HG03354 (cell line): Measurements from ENCODE around the gene ELOVL7.
"Not testable (repeated sequence)": the region's sequence is repeated elsewhere in the genome, so short reads cannot be mapped to it uniquely, and the experiment has no call there.

Experiments used
- ATAC-seq: cut with Tn5 transposase; IDR thresholded peaks from one replicate; pipeline ENCODE4 v1.9.1; 2021; ENCODE audit warnings: mild to moderate bottlenecking; ENCODE audit not compliant: unreplicated experiment, poor library complexity, severe bottlenecking

The ELOVL7 gene

DNA sequence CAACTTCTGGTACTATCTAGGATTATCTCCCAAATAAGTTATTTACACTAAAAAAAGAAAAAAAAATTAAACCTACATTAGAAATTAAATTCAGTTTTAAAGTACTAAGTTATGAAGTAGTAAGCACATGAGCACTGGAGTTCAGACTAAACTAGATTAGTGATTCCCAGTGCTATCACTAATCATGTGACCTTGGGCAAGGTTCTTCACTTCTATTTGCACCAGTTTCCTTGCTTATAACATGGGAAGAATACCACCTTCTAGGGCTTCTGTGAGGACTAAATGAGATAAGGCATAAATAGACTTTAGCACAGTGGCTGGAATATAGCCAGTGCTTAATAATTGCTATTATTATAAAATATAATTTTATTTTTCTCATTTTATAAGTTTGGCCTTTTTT, 10.5 kb downstream of the ELOVL7 start:
- ATAC-seq: no peak

- peak; percentile 64 for ATAC-seq
Measured at GRCh38 chr5:60830581-60831127, 13.4 kb downstream of the ELOVL7 start.

GRCh38 chr5:60829490-60830266, 14.4 kb downstream of the ELOVL7 start:
- ATAC-seq: peak; percentile 44

DNA sequence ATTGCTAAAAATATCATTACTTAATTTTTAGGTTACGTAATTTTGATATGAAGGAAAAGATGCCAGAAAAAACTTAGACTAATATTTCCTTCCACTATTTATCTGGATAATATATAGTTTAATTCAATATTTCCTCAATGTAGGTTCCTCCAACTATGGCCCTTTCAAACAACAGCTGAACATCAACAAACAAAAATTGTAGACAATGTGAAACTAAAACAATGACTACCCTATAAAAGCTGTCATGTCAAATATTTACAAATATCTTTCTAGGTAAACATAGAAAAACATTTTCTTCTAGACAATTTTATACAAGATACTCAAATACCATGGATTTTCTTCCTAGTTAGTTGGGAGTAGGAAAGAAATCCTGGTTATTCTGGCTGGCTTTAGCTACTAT, 16.9 kb downstream of the ELOVL7 start:
- ATAC-seq: no peak

GRCh38 chr5:60826653-60827052, 17.4 kb downstream of the ELOVL7 start:
- peak; percentile 84 for ATAC-seq

DNA sequence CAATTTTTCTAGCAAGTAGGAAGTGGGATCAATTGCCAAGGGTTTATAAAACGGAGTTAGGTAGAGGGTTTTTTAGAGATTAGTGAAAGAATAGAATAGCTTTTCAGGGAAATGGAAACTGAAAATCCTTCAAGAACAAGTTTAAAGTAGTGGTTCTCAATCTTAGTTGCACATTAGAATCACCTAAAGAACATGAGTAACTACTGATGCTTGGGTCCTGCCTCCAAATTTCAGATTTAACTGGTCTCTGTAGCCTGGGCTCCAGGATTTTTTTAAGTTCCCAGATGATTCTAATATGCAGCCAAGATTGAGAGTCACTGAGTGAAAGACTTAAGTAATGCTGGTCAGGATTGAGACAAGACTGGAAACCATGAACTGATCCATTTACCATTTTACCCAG, 20.5 kb downstream of the ELOVL7 start:
- ATAC-seq: no peak

DNA sequence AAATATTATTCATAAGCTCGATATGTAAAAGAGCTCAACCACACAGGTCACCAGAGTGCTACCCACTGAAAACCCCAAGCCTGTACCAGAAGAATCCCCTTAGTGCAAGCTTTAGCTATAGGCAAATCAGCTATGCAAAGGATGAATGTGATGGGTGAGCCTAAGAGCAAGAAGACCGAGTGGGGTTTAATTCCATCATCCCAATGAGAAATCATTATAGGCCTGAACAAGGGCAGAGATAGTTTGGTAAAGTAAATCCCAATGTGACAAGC, 21.8 kb downstream of the ELOVL7 start:
- peak; percentile 44 for ATAC-seq

DNA sequence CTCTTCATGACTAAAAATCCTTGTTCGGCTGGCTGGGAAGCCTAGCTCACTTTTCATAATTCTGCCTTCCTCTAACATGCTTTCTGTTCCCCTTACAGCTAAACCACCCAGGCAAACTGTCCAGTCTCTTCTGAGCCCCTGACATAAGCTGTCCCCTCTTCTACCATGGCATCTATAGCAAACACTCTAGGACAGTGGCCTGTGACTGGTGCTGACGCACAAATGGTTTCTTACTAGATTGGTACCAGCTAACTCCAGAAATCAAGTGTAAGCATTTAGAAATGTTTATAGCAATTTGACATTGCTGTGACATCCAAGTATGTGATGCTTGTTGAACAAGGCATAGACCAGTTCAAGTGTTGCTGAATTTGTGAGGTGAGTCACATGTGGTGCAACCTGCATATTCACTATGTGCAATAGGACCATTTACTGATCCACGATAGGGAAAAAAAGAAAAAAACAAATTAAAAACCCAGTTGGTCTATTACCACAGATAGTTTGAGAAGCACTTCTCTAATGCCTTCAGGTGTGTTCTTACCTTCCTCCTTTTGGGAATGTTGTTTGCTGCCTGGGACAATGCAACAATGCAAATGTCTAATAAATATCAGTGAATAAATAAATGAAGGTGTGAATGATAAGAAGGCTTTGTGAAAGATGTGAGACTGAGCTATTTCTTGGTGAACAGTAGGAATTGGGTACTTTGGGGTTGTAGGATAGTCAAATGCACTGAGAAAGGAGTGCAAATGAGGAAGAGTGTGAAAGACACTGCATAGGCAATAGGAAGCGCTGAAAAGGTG, 22.4 kb downstream of the ELOVL7 start:
- no peak for ATAC-seq

- no peak for ATAC-seq
Measured at GRCh38 chr5:60820593-60821487, 23.2 kb downstream of the ELOVL7 start.

- not testable (repeated sequence) for ATAC-seq
Measured at GRCh38 chr5:60816138-60816537, 27.9 kb downstream of the ELOVL7 start.

DNA sequence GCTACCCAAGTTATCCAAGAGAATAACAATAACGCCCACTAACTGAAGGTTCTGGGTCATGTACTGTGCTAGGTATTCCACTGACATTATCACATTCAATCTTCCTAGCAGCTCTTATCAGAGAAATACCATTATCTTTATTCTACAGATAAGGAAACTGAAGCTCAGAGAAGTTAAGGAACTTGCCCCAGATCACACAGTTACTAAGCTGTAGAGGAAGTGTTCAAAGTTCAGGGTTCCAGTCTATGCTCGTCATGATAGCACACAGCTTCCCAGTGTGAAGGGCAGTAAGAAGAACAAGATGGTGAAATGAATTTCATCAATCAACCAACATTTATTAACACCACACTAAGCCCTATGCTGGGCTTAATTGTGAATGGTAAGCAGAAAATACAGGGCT, 29.6 kb downstream of the ELOVL7 start:
- ATAC-seq: no peak

DNA sequence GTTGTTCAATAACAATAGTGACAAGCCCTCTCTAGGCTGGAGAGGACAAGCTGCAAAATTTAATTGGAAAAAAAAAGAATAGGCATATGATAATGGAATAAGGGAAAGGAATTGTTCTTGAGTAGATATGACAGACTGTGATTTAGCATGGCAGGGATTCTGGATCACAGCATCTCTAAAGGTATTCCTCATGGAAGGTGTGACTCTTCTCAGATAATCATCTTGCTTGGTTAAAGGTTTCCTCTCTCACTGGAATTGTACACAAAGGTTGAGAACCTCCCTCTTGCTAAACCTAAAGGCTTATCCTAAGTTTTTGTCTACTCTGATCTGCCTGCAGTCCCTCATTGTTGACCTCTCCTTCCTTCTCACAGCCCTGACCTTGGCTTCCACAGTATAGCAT, 31.6 kb downstream of the ELOVL7 start:
- no peak for ATAC-seq

DNA sequence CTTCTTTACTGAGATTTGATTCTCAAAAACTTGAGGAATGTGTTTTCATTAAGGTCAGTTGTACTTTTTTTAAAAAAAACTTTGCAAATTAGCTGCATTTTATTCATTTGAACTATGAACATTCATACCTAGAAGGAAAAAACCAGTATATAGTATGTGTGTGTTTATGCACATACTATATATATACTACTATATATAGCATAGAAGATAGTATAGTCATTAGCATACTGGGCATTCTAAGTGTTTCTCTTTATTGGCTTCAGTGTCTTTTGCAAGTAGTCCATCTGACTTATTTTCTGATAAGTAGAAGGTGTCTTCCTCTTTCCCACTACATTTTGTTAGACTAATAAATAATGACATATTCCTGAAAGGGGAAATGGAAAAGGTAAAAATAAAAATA, 33.0 kb downstream of the ELOVL7 start:
- ATAC-seq: peak; percentile 68

- peak; percentile 99 for ATAC-seq
Measured at GRCh38 chr5:60810438-60811085, 33.5 kb downstream of the ELOVL7 start.

DNA sequence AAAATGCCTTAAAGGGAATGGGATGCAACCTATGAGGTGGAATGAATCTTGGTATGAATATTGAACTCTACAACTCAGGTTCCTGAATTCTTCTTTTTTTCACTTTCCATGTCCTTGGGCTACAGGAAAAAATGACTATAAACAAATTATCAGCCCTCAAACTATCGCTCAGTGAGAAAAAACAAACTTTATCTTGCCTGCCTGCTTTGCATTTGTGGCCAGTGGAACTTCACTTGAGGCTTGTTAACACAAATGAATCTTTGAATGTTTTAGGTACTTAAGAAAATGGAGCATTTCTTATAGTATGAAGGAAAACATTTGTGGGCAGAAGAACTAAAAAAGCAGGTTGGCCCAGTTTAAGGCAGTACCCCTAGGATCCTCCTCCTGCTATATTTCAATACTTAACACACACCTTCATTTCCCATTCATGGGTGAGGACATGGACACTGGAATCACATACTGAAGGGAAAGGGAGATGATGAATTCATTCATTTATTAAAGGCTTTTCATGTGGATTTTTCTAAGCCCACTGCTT, 34.1 kb downstream of the ELOVL7 start:
- no peak for ATAC-seq

- ATAC-seq: no peak
Measured at GRCh38 chr5:60806591-60807243, 37.4 kb downstream of the ELOVL7 start.

- ATAC-seq: no peak
Measured at GRCh38 chr5:60805463-60805862, 38.6 kb downstream of the ELOVL7 start.

DNA sequence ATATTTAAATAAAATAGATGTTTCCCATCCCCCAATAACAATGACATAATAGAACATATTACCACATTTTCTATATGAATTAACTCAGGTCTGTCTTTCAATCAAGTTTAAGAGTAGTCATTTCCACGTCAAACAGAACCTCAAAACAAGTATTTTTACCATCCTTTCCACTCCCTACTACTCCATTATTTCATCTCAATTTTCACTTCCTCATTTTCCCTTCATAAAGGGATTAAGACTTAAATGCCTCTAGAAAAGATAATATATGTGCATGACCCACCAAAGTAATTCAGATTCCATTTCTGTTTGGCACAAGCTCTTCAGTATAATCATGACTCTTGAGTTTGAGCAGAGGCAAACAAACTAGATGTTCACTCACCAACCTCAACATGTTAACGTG, 40.4 kb downstream of the ELOVL7 start:
- no peak for ATAC-seq

GRCh38 chr5:60802986-60803385, 41.1 kb downstream of the ELOVL7 start:
- no peak for ATAC-seq
